HG03025 (cell line): ENCODE data around the gene C10orf88.
"Not testable (repeated sequence)": the region's sequence is repeated elsewhere in the genome, so short reads cannot be mapped to it uniquely, and the experiment has no call there.

Source experiments
- ATAC-seq: cut with Tn5 transposase; IDR thresholded peaks from one replicate; pipeline ENCODE4 v1.9.1; 2021; ENCODE audit warnings: mild to moderate bottlenecking, moderate library complexity; ENCODE audit not compliant: unreplicated experiment, low FRiP score

Gene C10orf88

DNA sequence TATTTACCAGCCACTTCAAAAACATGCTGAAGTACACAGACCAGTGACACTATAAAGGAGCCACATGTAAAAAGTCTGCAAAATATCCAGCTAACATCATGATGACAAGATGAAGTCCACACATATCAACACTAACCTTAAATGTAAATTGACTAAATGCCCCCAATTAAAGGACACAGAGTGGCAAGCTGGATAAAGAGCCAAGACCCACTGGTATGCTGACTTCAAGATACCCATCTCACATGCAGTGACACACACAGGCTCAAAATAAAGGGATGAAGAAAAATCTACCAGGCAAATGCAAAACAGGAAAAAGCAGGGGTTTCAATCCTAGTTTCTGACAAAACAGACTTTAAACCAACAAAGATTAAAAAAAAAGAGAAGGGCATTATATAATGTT, 12.9 kb upstream of the C10orf88 start:
- ATAC-seq, result no peak

GRCh38 chr10:122962405-122962804, 8.4 kb upstream of the C10orf88 start:
- no peak for ATAC-seq

DNA sequence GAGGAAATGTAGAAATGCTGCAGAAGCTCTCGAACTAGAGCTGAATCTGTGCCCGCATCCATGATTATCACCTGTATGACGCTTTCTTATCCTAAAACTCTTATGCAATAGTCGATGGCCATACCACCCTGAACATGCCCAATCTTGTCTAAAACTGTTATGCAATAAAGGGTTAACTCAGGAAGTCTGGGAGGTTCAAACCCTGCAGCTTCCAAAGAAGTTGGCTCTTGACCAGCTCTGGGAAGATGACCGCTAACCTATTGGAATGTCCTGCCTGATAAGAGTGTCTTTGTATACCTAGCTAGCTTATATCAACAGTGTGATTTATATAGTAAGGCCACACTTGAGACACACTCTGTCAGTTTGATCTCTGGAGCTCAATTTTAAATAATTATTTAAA, 3.4 kb upstream of the C10orf88 start:
- no peak for ATAC-seq

- no peak for ATAC-seq
Measured at GRCh38 chr10:122955892-122956291, 1.9 kb upstream of the C10orf88 start.

DNA sequence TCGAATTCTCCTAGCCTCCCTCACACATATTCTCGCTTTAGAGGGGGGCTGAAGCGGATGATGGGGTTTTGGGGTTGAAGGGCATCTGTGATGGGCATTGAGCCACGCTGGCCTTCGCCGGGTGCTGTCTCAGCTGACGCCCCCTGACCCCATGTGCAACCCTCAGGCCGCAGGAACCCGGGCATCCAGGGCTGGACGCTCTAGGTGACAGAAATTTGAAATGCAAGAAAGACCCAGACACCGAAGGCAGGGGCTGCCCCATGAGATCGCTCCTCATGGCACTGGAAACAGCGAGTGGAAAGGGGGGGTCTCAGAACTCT, 664 bp upstream of the C10orf88 start:
- no peak for ATAC-seq

DNA sequence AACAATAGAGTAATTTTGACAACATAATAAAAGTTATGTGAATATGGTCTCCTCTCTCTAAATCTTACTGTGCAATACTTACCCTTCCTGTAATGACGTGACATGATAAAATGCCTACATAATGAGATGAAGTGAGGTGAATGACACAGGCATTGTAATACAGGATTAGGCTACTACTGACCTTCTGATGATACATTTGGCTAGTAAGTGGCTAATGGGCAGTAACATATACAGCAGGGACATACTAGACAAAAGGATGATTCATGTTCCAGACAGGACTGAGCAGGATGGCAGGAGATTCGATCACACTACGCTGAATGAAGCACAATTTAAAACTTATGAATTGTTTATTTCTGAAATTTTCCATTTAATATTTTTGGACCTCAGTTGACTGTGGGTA, 4.7 kb downstream of the C10orf88 start:
- ATAC-seq, result no peak

- ATAC-seq, result no peak
Measured at GRCh38 chr10:122939856-122940543, 14.0 kb downstream of the C10orf88 start.

- ATAC-seq, result no peak
Measured at GRCh38 chr10:122939133-122939855, 14.7 kb downstream of the C10orf88 start.

DNA sequence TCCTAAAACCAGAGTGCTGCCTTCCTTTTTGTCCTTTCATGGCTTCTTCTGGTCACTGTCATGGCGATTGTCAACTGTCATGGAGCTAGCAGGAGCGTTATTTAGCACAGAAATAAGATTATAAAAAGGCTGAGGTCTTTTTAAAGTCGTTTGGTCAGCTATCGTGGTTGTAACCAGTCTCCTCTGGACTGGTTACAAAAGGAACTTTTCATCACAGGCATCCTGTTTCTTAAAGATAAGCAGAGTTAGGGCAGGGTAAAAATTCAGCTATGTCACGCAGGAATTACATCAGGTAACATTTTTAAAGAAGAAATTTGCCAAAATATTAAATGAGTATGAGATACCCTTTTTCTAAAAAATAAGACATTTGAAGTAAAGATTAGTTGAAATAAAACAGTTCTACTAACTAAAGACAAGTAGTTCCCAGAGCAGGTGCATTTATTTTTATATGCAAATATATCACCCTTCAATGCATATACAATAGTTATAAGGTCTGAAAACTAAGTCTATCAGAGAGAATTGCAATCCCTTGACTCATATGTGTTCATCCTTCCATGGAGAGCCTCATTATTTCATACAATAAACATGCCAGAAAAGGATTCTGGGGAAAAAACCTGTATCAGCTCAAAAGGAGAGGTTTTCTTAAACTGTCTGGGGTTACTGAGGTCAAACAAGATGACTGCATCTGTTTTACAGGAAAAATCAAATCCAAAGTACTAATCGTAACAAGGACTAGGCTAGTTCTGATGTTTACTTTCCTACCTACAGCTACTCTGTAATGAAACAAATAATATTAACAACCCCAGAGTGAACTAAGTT, 22.7 kb downstream of the C10orf88 start:
- no peak for ATAC-seq

GRCh38 chr10:122930140-122930539, 23.9 kb downstream of the C10orf88 start:
- no peak for ATAC-seq

DNA sequence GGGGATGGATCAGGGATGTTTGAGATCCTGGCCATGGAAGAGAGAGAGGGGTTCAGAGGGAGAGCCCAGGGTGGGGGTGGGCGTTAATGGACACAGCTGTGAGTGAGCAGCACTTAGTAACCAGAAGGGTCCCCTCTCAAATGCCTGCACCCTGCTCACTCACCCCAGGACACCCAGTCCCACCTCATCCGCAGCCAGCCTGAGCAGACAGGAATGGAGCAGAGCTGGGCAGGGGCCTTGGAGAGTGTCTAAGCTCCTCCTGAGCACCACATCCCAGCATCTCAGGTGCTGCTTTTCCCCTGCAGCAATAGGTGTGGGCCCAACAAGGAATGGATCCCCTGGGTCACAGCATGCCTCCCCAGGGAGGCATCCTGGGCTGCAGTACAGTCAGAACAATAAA, 38.3 kb downstream of the C10orf88 start:
- ATAC-seq, result no peak

DNA sequence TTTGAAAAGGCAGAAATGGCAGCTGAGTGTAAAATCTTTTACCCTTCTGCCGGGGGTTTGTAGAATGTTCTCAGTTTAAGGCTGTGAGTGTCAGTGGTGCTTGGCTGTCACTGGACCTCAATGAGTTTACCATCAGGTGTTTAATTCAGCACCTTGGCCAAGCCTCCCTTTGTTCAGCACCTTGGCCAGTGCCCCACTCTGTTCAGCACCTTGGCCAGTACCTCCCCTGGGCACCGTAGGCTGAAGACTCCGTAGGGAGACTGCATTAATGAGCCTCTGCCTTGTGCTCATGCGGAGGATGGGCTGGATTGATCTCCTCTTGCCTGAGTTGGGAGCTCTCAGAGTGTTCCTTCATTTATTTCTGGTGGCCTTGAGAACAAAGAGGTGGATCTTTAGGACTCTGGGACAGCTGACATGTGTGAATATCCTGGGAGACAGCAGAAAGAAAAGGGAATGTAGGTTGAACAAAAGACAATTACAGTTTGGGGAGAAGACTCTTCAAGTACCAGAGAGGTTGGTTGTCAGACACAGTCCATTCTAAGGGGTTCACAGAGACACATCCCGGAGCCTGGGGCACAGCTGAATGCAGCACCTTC, 42.0 kb downstream of the C10orf88 start:
- no peak for ATAC-seq

- no peak for ATAC-seq
Measured at GRCh38 chr10:122910310-122910709, 43.7 kb downstream of the C10orf88 start, which contains the start of gene FAM24A. Gene FAM24A, plus strand, starts transcription at chr10:122910610. Its CDS starts 1,025 bp downstream, at chr10:122911635.

- ATAC-seq, result not testable (repeated sequence)
Measured at GRCh38 chr10:122903861-122904260, 50.2 kb downstream of the C10orf88 start.

DNA sequence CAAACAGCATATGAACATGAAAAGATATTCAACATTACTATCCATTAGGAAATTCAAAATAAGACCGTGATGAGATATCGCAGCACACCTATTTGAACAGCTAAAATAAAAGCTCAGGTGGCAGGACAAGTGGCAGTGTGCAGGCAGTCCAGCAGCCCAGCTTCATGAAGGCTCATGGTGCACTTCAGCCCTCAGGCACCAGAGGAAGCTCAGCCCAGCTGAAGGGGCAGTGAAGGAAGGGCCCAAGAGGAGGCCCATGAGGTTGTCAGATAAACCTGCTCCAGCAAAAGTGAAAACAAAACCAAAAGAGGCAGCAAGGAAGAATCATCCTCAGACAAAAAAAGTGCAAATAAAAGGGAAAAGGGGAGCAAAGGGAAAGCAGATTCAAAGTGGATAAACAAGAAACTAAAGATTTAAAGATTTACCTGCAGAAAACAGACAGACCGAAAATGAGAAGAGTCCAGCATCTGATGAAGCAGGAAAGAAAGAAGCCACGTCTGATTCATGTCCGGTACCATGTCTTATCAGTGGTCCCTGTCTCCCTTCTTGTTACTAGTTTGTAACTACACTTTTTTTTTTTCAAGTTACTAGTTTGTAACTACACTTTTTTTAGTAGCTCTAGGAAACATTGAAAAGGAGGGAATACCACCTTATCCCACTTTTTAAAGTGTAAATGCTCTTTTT, 59.6 kb downstream of the C10orf88 start:
- ATAC-seq, result no peak

GRCh38 chr10:122884166-122884565, 69.9 kb downstream of the C10orf88 start:
- no peak for ATAC-seq

DNA sequence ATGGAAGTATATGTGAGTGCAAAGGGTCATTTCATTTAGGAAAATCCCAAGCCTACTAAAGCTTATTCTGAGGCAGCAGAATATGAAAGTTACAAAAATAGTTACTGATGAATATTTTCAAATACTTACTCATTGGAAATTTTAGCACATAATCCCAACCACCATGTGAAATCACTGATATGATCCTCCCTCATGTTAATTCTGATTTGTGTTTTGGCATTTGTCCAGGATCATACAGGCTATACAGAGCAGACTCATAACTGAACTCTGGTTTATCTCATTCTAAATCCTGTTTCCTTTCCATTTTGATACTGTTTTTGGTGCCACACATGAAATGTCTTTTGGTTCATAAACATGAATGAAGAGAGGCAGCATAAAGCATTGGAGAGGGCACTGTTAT, 71.3 kb downstream of the C10orf88 start:
- no peak for ATAC-seq
